NT2/D1 (cell line): ENCODE measurements around the gene SFI1.

Source experiments
- DNase-seq: peaks from one replicate; pipeline ENCODE4 v3.0.0-alpha.2; 2011; ENCODE audit warnings: low read depth, low spot score
- H3K27me3 ChIP-seq: 2 replicates; pipeline ENCODE4 v1.6.0; 2011; ENCODE audit warnings: mild to moderate bottlenecking; ENCODE audit not compliant: insufficient read length, insufficient read depth
- H3K36me3 ChIP-seq: 2 replicates; pipeline ENCODE4 v1.6.1; 2011; ENCODE audit warnings: mild to moderate bottlenecking, low read length, mixed read lengths; ENCODE audit not compliant: insufficient read depth, insufficient read length
- H3K4me1 ChIP-seq: 2 replicates; pipeline ENCODE4 v1.5.1; 2011; ENCODE audit not compliant: insufficient read depth, insufficient read length
- H3K4me3 ChIP-seq: 2 replicates; pipeline ENCODE4 v1.5.1; 2011; ENCODE audit warnings: low read depth; ENCODE audit not compliant: insufficient read length
- H3K9ac ChIP-seq: 2 replicates; pipeline ENCODE4 v1.6.0; 2011; ENCODE audit warnings: low read depth; ENCODE audit not compliant: insufficient read length
- H3K9me3 ChIP-seq: 2 replicates; pipeline ENCODE4 v1.5.1; 2011; ENCODE audit warnings: mild to moderate bottlenecking, low read length; ENCODE audit not compliant: insufficient read depth
- SUZ12 ChIP-seq: IDR thresholded peaks from 2 replicates; pipeline ENCODE4 v1.6.1; 2011; ENCODE audit not compliant: insufficient read length, insufficient read depth; ENCODE audit errors: extremely low read depth
- YY1 ChIP-seq: IDR thresholded peaks from 2 replicates; pipeline ENCODE4 v1.6.1; 2011; ENCODE audit not compliant: insufficient read length, insufficient read depth
- ZNF274 ChIP-seq: IDR thresholded peaks from 2 replicates; pipeline ENCODE4 v1.6.1; 2011; ENCODE audit warnings: mild to moderate bottlenecking, low read depth, low read length

The SFI1 gene

GRCh38 chr22:31662668-31663037 lies 166.3 kb downstream of the SFI1 start:
- TF ChIP-seq ZNF274 (no peak), YY1 (no peak), SUZ12 (no peak)
- peak overlapping the region; percentile 65 for H3K9ac ChIP-seq
- no peaks in the 10 kb centered on the region for H3K4me1 ChIP-seq
- H3K27me3 ChIP-seq = no peaks in the 10 kb centered on the region
- no peaks in the 10 kb centered on the region for H3K9me3 ChIP-seq
- H3K4me3 ChIP-seq = peak overlapping the region; percentile 71
- H3K36me3 ChIP-seq = no peaks in the 10 kb centered on the region
- DNase-seq = no peak
